ENCODE data around the gene KLHL26.
A peak's percentile ranks its signal among the peaks of the same experiment; 100 is the strongest.

KLHL26 gene

DNA sequence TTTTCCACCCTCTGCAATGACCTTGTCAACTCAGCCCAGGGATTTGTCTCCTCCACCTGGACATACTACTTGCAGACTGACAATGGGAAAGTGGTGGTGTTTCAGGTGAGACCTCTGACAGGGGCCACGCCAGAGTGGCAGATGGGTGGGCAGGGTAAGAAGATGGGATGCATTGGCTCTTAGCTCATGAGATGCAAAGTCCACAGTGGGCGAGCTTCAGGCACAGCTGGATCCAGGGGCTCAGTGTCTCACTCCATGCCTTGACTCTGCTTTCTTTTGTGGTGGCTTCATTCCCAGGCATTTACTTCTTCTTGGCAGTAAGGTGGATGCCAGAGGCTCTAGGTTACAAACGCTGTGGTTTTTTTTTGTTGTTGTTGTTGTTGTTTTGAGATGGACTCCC, 20.8 kb upstream of the KLHL26 start:
- no peak for DNase-seq

DNA sequence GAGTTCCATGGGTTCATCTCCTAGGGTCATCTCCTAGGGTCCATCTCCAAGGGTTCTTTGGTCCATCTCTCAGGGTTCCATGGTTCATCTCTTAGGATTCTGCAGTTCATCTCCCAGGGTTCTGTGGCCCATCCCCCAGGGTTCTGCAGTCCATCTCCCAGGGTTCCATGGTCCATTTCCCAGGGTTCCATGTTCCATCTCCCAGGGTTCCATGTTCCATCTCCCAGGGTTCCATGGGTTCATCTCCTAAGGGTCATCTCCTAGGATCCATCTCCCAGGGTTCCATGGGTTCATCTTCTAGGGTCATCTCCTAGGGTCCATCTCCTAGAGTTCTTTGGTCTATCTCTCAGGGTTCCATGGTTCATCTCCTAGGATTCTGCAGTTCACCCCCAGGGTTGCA, 19.3 kb upstream of the KLHL26 start:
- DNase-seq = no peak

DNA sequence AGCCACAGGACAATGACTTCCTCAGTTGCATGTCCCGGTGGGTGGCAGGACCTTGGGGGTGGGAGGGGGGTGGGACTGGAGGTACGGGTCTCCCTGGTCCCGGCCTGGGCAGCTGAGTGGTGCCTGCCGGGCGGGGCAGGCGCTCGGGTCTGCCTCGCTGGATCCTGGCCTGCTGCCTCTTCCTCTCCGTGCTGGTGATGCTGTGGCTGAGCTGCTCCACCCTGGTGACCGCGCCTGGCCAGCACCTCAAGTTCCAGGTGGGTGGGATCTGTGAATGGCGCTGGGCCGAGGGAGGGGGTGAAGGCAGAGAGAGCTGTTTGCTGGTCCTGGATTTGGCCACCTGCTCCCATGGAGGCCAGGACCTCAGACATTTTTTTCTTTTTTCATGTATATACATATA, 18.6 kb upstream of the KLHL26 start:
- no peak for DNase-seq

DNA sequence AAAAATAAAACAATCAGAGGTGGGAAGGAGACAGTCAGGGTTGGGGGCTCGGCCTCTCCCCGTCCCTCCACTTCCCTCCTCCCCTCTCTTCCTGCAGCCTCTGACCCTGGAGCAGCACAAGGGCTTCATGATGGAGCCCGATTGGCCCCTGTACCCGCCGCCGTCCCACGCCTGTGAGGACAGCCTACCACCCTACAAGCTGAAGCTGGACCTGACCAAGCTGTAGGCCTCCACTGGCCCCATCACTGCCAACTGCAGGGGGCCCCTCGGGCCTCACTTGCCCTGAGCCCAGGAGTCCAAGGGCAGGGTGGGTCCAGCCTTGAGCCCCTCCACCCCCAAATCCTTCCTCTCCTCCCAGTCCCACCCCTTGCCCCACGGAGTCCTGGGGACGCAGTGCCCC, 16.5 kb upstream of the KLHL26 start:
- no peak for DNase-seq

DNA sequence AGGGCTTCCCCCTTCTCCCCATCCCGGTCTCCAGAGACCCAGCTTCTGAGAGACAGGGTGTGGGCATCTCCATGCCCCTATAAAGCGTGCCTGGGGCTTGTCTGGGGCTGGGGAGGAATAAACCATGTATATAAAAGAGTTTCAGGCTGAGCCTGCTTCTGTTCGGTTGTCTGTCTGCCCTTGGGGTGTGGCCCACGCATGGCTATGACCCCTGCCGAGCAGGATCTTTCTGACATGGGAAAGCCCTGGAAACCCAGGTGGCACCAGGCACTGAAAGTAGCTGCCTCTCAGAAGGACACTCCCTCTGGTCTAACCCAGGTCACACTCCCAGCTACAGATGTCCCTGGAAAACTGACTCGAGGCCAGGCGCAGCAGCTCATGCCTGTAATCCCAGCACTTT, 15.9 kb upstream of the KLHL26 start:
- peak; percentile 31 for DNase-seq

DNA sequence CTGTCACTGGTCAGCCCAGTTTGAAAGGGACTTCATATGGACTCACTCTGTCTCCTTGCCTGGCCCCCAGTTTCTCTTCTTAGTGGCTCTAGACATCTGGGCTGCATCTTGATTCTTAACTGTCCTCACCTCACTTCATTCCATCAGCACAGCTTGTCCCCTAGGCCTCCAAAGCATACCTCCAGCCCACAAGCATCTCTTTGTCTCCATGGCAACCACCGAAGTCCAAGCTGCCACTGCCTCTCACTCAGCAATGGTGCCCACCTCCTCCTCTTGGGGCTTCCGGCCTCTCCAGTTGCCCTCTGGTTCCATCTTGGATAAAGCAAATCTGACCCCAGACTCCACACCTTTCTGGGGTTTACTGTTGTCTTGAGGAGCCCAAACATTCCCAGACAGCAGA, 9.9 kb upstream of the KLHL26 start:
- DNase-seq = no peak

DNA sequence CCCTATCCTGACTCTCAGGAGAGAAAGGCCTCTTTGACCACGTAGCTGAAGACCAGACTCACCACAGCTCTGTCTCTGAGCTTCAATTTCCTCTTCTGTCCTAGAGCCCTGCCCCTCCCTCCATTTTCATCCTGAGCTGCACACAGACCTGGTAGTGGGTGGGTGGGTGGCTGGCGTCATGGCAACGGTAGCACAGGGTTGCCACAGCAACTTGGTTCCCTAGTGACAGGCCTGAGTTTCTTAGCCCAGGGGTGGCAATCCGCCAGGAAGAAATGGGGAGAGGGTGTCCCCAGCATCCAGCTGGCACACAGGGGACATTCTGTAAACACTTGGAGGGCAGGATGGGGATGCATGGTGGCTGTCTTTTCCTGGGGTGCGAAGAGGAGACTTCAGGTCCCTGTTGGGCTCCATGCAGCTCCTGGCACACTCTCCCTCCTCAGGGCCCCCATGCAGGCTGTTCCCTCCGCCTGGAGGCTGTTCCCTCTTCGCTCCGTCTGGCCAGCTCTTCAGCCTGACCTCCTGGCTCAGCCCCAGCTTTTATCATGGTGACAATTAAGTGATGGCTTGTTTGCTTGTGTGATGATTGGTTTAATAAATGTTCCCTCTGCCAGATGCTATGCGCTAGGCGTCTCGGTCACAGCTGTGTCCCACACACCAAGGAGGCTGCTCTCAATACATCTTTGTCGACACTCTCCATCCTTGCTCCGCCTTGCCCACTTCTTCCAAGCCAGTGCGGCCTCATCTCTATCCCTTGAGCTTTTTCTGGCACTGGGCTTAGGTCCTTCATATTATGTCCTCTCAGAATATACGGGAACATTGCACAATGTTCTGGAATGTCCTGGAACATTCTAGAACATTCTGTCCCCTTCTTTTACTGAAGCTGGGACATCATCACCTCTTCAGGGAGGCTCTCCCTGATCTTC, 7.4 kb upstream of the KLHL26 start:
- DNase-seq = peak; percentile 35

DNA sequence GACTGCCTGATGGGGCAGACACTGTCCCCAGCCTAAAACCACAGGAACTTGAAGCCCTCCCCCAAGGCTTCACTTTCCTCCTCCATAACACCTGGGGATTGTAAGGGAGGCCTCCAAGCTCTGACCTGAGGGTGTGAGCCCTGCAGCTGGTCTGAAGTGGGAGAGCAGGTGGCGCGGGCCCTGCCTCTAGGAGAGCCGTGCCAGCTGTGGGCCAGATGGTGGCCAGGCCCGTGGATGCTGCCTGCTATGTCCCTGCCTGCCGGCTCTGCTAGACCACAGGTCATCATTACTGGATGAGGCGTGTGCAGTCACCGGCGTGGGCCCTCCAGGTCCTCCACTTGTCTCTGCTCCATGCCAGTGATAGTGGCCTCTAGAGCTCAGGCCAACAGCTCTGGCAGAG, 3.5 kb upstream of the KLHL26 start:
- DNase-seq = peak; percentile 53

DNA sequence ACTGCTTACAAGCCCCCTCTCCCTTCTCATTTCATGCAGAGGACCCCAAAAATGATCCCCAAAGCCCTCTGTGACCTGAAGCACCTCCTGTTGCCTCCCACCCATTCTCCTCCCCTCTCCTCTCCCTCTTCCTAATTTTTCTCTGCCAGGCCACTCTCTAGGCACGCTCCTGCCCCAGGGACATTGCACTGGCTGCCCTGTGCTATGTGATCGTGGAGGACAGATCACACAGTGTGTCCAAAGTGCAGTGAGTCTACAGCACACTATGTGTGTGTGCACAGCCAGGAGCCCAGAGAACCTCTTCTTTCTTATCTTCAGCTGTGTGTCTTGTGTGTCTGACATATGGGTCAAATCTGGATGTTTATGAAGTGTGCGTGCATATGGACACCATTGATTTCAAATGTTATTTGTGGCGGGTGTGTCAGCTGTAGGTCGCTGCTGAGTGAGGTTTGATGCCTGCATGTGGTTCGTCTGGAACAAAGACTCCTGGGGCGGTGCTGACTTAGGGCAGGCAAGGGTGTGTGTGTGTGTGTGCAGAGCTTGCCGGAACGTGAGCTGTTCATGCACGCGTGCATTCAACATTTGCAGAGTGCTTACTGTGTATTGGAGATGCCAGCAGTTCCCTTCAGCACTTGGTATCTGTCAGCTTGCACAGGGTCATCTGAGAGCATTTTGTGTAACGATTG, 2.1 kb upstream of the KLHL26 start:
- peak; percentile 82 for DNase-seq

DNA sequence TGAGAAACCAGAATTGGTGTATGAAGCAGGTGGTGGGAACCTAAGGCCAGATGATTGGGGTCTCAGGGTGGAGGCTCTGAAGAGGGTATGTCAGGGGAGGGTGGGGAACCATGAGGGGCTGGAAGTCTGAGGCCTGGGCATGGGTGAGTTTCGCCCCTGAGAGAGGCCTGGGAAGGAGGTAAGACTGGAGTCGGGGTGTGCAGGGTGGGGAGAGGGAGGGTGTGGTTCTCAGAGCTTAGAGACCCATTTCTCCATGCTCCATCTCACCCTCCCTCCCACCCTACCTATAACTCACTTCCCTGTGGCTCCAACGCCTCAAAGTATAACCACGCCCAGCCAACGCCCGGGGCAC, 1.0 kb upstream of the KLHL26 start:
- DNase-seq = no peak

DNA sequence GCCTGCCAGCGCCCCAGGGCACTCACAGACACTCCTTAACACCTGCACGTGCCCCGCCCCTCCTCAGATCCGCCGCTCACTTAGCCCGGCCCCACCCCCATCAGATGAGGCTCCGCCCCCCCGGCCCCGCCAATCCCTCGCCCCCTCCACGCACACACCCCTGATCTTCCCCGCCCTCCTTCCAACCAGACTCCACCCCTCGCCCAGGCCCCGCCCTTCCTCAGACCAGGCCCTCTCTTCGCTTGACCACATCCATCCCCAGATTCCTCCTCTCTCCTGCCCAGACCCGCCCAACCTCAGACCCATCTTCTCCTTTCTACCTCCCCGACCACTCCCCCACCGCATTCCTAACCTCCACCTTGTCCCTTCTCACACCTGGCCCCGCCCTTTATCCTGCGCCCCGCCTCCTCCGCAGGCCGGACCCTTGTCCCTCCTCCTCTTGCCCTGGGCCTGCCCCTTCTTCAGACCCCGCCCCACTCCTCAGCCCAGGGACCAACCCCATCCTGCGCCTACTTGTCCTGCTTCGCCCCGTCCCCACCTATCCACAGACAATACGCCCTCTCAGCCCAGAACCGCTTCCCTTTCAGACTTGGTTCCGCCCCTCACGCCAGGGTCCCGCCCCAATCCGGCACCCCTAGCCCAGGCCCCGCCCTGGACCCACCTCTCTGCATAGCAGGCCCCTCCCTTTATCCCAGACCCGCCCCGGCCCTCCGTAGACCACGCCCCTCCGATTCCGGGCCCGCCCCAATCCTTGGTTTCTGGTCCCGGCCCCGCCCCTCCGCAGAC, 452 bp upstream of the KLHL26 start:
- DNase-seq = peak; percentile 100

DNA sequence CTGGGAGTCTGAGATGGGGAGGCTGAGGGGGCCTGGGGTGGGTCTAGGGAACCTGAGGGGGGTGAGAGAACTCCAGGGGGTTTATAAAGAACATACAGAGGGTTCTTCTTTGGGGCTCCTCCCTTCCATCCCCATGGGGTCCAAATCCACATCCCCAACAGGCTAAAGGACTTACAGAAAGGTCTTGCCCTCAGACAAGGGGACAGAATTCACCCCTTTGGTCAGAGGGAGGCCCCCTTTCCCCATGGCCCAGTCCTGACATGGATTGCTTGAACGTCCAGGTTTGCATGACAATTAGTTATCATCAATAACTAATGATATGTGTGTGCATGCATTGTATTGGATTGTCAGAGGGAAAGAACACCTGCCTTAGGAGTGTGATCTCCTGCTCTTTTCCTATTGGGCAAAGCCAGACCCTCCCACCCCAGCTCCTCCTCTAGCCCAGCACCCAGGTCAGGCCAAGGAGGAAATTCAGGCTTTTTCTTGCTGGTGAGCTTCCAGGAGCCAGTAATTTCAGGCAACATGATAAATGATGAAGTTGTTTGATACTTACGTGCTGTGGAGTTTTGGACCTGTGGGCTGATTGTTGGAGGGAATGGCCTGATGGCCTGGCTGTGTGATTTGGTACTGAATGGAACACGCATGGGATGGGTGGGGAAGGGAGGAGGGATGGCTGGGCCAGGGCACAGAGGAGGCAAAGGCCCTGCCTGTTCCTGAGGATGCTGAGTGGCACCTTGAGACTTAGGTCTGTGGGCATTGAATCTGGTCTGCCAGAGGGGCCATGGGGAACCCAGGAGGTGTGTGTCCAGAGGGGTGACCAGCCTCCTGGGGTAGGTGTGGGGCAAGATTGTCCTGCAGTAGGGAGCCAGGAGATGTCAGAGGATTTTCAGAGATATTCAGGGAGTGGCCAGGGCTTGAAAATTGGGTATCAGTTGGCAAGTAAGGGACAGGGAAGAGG, 1.1 kb downstream of the KLHL26 start:
- DNase-seq = peak; percentile 86

DNA sequence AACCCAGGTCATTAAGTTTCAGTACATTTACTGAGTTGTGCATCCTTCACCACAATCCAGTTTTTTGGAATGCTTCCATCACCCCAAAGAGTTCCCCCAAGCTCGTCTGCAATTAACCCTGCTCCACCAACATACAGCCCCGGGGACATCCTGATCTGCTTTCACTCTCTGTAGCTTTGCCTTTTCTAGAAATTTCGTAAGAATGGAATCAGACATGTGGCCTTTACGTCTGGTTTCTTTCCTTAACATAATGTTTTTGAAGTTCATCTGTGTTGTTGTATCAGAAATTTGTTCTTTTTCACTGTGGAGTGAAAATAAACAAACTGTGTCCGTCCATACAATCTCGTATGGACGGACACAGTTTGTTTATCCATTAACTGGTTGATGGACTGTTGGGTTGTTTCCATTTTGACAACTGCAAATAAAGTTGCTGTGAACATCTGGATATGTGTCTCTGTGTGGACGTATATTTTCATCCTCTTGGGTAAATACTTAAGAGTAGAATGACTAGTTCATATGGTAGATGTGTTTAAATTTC, 2.9 kb downstream of the KLHL26 start:
- no peak for DNase-seq

DNA sequence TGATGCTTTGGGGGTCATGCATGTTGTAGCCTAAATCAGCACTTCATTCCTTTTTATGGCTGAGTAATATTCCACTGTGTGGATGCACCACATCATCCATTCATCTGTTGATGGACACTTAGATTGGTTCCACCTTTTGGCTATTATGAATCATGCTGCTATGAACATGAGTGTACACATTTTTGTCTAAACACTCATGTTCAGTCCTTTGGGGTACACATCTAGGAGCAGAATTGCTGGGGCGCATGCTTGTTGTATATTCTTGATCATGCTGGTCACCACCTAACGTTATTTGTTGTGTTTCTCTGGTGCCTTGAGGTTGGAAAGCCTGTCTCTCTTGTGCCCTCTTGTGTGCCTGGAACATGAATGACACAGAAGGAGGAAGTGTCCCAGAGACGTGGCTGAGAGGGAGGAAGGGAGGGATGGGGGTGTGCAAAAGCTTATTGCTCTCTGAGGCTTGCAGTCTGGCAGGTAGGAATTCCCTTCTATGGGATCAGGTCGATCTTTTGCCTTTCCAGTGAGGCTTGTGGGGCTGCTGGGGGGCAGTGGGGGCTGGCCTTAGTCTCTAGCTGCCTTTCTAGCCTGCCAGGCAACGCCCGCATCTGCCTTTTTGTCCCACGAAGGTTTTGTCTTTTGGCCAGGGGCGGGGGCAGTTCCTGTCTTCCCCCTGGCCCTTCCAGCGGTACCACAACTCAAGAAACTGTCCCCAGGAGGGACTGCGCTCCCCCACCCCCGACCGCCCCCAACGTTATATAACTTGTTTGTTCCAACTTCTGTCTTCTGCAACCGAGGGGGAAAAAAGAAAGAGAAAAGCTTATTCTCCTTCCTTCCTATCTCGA, 7.6 kb downstream of the KLHL26 start:
- no peak for DNase-seq

DNA sequence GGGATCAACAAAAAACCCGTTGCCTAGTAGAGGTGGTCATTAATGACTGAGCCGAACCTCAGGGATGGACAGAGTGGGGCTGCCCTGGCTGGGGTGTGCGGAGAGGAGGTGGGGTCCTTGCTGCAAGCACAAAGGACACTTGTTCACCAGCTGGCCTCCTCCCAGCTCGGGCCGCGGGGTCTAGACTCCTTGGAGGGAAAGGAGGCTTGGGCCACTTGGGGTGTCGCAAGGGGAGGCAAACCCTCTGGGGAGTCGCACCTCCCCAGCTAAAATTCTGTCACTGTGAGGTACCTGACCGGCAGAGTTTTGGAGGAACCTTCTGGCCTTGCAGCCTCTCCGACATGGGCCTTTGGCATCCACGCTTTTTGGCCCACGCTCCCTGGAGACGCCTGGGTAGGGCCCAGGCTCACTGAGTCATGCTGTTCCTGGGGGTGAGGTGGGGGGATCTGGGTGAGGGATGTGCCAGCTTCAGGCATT, 8.2 kb downstream of the KLHL26 start:
- DNase-seq = no peak

DNA sequence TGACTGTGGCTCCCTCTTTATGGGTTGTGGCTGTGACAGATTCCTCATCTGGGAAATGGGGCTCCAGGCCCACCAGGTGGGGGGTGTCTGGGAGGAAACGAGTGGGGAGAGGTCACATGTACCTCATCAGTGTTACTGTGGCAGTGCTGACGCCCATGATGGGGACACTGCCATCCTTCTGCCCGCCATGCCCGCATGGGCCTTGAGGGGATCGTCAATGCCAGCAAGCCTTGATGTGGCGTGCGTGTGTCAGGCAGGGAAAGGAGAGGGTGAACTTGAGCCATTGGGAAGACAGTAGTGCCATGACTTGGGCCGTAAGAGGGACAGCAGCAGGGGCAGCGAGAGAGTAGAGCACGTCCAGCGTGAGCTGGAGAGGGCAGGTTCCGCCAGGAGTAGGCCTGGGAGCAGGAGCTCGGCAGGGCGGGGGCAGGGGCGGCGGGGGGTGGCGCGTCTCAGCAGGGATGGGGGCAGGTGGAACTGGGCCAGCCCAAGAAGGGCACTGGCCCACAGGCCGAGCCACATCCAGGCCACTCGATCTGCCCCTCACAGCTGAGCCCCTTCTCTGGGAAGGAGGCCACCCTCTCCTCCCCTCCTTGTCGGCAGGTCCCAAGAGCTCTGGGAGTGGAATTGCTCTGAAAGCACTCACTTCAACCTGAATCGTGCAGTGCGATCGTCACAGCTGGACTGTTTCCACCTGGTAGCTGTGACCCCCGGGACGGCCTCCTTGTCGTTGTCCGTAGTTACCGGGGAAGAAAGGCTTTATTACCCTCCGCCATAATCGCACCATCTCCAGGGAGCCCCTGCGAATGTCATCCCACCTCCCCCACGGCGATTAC, 9.9 kb downstream of the KLHL26 start:
- DNase-seq = peak; percentile 78

DNA sequence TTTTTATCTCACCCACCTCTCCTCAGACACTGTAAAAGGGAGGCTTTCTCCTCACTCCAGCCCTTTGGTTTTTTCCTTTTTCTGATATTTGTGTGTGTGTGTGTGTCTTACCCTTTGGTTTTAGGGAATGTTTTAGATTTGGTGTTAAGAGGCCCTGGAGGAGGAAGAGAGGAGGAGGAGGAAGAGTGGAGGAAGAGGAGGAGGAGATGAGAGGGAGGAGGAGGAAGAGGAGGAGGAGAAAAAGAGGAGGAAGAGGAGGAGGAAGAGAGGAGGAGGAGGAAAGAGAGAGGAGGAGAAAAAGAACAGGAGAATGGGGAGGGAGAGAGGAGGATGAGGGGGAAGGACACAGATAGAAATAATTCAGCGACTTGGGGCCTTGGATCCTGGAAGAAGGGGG, 10.5 kb downstream of the KLHL26 start:
- DNase-seq = no peak

DNA sequence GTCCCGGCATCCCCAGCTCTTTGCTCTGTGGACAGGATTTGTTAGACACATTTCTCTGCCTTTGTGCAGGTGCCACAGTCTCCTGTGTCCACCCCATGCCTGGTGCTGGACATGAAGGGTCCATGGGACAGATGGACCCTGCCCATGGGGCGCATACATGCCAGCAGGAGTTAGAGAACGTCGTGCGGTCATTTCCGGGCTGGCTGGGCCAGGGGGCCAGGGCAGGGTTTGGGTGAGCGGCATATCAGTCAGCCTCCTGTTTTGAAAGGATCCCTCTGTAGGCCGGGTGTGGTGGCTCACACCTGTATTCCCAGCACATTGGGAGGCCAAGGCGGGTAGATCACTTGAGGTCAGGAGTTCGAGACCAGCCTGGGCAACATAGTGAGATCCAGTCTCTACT, 11.0 kb downstream of the KLHL26 start:
- DNase-seq = no peak

DNA sequence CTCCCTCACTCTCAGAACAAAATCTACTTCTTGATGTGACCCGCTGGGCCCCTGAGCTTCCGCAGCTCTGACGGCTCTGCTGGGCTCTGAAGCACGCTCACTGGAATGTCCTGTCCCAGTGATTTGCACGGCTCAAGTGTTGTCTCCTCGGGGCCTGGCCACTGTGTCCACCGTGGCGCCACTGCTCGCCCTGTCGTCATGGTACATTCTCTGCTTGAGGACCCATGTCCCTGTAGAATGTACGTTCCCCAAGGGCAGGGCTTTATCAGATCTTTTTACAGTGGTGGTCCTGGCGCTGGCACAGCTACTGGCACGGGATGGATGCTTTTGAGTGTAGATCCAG, 12.1 kb downstream of the KLHL26 start:
- no peak for DNase-seq

DNA sequence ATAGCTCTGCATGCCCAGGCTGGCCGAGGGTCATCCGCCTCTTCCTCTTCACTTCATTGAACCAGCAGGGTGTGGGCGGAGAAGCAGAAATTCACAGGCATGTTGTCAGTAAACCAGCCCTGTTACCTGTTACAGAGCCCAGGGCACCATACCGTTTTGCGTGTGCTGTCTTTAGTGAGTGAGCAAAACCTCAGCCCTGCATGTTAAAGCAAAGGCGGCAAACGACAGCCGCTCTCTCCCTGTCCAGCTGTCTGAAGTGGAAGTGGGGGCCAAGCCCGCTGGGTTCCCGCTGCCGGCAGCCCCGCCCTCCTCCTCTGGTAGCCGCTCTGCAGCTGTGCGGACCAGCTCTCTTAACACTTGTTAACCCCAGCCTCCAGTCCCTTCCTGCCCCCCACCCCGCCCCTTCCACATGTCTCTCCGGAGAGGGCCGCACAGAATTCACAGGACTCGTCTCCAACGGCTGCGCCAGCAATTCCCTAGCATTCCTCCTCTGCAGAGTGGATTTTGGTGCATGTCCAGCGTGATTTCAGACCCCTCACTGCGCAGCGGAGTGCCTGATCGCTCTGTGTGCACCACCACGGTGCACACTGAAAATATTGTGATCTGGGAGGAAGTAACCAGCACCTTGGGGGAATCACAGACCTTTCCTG, 12.7 kb downstream of the KLHL26 start:
- no peak for DNase-seq

All from NCI-H146 (cell line).